Measurements from ENCODE around the gene ZNF564.

DNA sequence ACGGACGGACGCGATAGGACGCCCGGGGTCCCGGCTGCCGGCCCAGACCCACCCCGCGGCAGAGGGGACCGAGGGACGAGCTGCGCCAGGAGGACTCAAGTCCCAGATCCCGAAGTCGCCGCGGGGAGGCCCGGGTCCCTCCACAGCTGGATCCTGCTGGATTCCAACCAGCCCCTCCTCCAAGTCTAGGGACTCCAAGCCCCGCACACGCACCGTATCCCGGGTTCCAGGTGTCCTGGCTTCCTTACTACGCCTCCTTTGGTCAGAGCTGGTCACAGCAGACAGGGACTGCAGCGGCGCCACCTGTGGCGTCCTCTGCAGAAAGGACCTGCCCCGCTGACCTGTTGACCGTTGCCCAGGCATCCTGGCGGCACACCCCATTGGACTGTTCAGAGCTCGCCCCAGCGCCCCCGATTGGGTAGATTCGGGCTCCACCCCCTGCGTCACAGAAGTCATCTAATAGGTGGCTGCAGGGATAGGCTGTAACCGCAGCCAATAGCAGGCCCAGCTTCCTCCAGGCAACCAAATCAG, 37.7 kb downstream of the ZNF564 start:
- TF ChIP-seq, protein P1, sequence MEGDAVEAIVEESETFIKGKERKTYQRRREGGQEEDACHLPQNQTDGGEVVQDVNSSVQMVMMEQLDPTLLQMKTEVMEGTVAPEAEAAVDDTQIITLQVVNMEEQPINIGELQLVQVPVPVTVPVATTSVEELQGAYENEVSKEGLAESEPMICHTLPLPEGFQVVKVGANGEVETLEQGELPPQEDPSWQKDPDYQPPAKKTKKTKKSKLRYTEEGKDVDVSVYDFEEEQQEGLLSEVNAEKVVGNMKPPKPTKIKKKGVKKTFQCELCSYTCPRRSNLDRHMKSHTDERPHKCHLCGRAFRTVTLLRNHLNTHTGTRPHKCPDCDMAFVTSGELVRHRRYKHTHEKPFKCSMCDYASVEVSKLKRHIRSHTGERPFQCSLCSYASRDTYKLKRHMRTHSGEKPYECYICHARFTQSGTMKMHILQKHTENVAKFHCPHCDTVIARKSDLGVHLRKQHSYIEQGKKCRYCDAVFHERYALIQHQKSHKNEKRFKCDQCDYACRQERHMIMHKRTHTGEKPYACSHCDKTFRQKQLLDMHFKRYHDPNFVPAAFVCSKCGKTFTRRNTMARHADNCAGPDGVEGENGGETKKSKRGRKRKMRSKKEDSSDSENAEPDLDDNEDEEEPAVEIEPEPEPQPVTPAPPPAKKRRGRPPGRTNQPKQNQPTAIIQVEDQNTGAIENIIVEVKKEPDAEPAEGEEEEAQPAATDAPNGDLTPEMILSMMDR (IDR thresholded peaks at IDR 0.05 in 2 of 3, conservative IDR thresholded peaks at IDR 0.05 in 1 of 3; ENCODE audit: borderline replicate concordance in 1 of 3, insufficient read depth in 1 of 3, low read depth in 2 of 3, low read length in 2 of 3), result no peak
- TF ChIP-seq, protein P2, sequence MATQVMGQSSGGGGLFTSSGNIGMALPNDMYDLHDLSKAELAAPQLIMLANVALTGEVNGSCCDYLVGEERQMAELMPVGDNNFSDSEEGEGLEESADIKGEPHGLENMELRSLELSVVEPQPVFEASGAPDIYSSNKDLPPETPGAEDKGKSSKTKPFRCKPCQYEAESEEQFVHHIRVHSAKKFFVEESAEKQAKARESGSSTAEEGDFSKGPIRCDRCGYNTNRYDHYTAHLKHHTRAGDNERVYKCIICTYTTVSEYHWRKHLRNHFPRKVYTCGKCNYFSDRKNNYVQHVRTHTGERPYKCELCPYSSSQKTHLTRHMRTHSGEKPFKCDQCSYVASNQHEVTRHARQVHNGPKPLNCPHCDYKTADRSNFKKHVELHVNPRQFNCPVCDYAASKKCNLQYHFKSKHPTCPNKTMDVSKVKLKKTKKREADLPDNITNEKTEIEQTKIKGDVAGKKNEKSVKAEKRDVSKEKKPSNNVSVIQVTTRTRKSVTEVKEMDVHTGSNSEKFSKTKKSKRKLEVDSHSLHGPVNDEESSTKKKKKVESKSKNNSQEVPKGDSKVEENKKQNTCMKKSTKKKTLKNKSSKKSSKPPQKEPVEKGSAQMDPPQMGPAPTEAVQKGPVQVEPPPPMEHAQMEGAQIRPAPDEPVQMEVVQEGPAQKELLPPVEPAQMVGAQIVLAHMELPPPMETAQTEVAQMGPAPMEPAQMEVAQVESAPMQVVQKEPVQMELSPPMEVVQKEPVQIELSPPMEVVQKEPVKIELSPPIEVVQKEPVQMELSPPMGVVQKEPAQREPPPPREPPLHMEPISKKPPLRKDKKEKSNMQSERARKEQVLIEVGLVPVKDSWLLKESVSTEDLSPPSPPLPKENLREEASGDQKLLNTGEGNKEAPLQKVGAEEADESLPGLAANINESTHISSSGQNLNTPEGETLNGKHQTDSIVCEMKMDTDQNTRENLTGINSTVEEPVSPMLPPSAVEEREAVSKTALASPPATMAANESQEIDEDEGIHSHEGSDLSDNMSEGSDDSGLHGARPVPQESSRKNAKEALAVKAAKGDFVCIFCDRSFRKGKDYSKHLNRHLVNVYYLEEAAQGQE (IDR thresholded peaks at IDR 0.05; ENCODE audit: low read depth), result no peak
- TF ChIP-seq POLR2A (IDR thresholded peaks at IDR 0.05; ENCODE audit: borderline replicate concordance, extremely low read depth, insufficient read depth, insufficient read length), result no peak
- TF ChIP-seq EZH2 (IDR thresholded peaks at IDR 0.05), result no peak
- no peak for TF ChIP-seq POLR2AphosphoS5 (IDR thresholded peaks at IDR 0.05; ENCODE audit: low read depth, low read length)
- no peak for TF ChIP-seq SP1 (IDR thresholded peaks at IDR 0.05; ENCODE audit: low read depth)
- no peak for TF ChIP-seq TCF7L2 (IDR thresholded peaks at IDR 0.05; ENCODE audit: borderline replicate concordance, extremely low read depth, insufficient read depth, insufficient read length)
- TF ChIP-seq, protein P3, sequence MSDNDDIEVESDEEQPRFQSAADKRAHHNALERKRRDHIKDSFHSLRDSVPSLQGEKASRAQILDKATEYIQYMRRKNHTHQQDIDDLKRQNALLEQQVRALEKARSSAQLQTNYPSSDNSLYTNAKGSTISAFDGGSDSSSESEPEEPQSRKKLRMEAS (IDR thresholded peaks at IDR 0.05), result no peak
- TF ChIP-seq FOSL1 (IDR thresholded peaks at IDR 0.05; ENCODE audit: low read depth), result no peak
- no peak for TF ChIP-seq SRF (IDR thresholded peaks at IDR 0.05; ENCODE audit: low read depth)
- TF ChIP-seq EZH2phosphoT487 (IDR thresholded peaks at IDR 0.05; ENCODE audit: borderline replicate concordance), result no peak
- TF ChIP-seq, protein P4, sequence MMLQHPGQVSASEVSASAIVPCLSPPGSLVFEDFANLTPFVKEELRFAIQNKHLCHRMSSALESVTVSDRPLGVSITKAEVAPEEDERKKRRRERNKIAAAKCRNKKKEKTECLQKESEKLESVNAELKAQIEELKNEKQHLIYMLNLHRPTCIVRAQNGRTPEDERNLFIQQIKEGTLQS (IDR thresholded peaks at IDR 0.05), result no peak
- TF ChIP-seq ZFX (IDR thresholded peaks at IDR 0.05), result no peak
